Panc1 (cell line): ENCODE measurements around the gene AKT1S1. TPM values are rescaled to one million over a fixed set of nuclear protein-coding genes. Genes with fewer than 3 reads are reported as not detected.

Experiments used
- ATAC-seq: fragments of 200-7000 bp; cut with Tn5 transposase; 2 replicates; pipeline ENCODE4 v1.9.1; 2020; ENCODE audit warnings: mild to moderate bottlenecking, moderate library complexity
- BruUV-seq: library from RNA; stranded (reverse); fragments of 400-500 nt; replicated peaks from 2 replicates; lab custom pipeline; 2021; lab: Mats Ljungman, UMichigan
- CTCF ChIA-PET: fragments of 300-600 bp; sonication (Branson Sonifier 250); formaldehyde crosslinking; loops from one replicate; lab custom pipeline; 2022; ENCODE audit warnings: antibody characterized with exemption; lab: Charles Lee
- POLR2A ChIA-PET: fragments of 300-600 bp; sonication (Branson Sonifier 250); formaldehyde crosslinking; loops from one replicate; lab custom pipeline; 2022; ENCODE audit warnings: antibody characterized with exemption; lab: Charles Lee
- DNase-seq: peaks from one replicate; pipeline ENCODE4 v3.0.0-alpha.2; 2010; ENCODE audit warnings: low read depth, low spot score
- H3K27ac ChIP-seq: 2 replicates; pipeline ENCODE4 v1.5.1; 2011; ENCODE audit warnings: mild to moderate bottlenecking, low read length, inconsistent platforms
- H3K27me3 ChIP-seq: fragments of 200-500 bp; sonication (Bioruptor generic); 2 replicates; pipeline ENCODE4 v1.6.0; 2014; ENCODE audit warnings: low read length, inconsistent platforms; ENCODE audit not compliant: control insufficient read depth, insufficient read depth
- H3K36me3 ChIP-seq: fragments of 200-500 bp; sonication (Bioruptor generic); 2 replicates; pipeline ENCODE4 v1.5.1; 2014; ENCODE audit warnings: inconsistent platforms, mild to moderate bottlenecking, low read length, moderate library complexity; ENCODE audit not compliant: control insufficient read depth, insufficient read depth
- H3K4me1 ChIP-seq: 2 replicates; pipeline ENCODE4 v1.5.1; 2011; ENCODE audit warnings: inconsistent platforms, mild to moderate bottlenecking, low read length, moderate library complexity; ENCODE audit not compliant: control insufficient read depth, insufficient read depth
- H3K4me3 ChIP-seq, 2 experiments: 2 replicates each; pipeline ENCODE4 v1.5.1; 2011 to 2012; ENCODE audit warnings: low read depth in 2 of 2, low read length in 2 of 2, mild to moderate bottlenecking in 2 of 2, inconsistent platforms in 1 of 2, moderate library complexity in 1 of 2
- H3K9me3 ChIP-seq: fragments of 200-500 bp; sonication (Bioruptor generic); 2 replicates; pipeline ENCODE4 v1.5.1; 2014; ENCODE audit warnings: low read depth, mild to moderate bottlenecking, inconsistent platforms, low read length, moderate library complexity; ENCODE audit not compliant: control insufficient read depth, insufficient read depth
- POLR2AphosphoS5 ChIP-seq: IDR thresholded peaks from 2 replicates; pipeline ENCODE4 v1.6.1; 2012; ENCODE audit warnings: mild to moderate bottlenecking, low read depth, low read length, moderate library complexity
- REST ChIP-seq, 2 experiments: IDR thresholded peaks; 2 replicates each; pipeline ENCODE4 v1.6.1; 2011 to 2012; ENCODE audit warnings: low read depth in 2 of 2, control low read depth in 1 of 2, low read length in 1 of 2, mild to moderate bottlenecking in 1 of 2, moderate library complexity in 1 of 2; ENCODE audit not compliant: insufficient read depth in 1 of 2
- SIN3A ChIP-seq: IDR thresholded peaks from 2 replicates; pipeline ENCODE4 v1.6.1; 2012; ENCODE audit warnings: low read depth, mild to moderate bottlenecking, low read length, moderate library complexity, borderline replicate concordance; ENCODE audit not compliant: insufficient read depth
- TCF7L2 ChIP-seq: IDR thresholded peaks from 2 replicates; pipeline ENCODE4 v1.6.1; 2011; ENCODE audit warnings: mild to moderate bottlenecking, low read depth, low read length, inconsistent platforms
- in situ Hi-C: cut with HindIII; loops from 2 replicates; pipeline ENCODE4 v1.10.0; 2016; ENCODE audit warnings: low sequenced_read_pairs, low pct_unique_long_range_greater_than_20kb
- intact Hi-C: fragments of 100-400 bp; cut with micrococcal nuclease; formaldehyde crosslinking; loops from one replicate; pipeline ENCODE4 v1.10.0; 2022; ENCODE audit not compliant: unreplicated experiment
- total RNA-seq: library from RNA; stranded (reverse); gene quantifications from one replicate; pipeline ENCODE4 v1.2.1, GENCODE V29; 2021; ENCODE audit not compliant: unreplicated experiment
- TF ChIP-seq, protein P1 (sequence below): fragments of 450-650 bp; IDR thresholded peaks from 2 replicates; pipeline ENCODE4 v1.5.1; 2017; ENCODE audit warnings: mild to moderate bottlenecking

AKT1S1 gene
- total RNA-seq, 1 experiment from 2014 or later = 92.8 TPM

DNA sequence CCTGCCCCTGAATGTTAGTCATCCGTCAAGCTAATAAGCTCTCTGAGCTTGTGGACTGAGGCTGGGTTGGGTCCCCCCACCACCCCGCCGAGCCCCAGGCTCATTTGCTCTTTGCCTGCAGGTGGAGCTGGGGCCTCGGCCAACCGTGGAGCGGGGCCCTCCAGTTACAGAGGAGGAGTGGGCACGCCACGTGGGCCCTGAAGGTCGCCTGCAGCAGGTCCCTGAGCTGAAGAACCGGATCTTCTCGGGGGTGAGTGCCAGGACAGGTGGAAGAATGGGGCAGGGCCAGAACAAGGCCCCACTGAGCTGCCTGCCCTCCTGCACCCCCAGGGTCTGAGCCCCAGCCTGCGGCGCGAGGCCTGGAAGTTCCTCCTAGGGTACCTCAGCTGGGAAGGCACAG, 5.5 kb upstream of the AKT1S1 start:
- CTCF ChIA-PET = no interaction called here
- ATAC-seq = no peak
- DNase-seq = no peak
- TF ChIP-seq TCF7L2 = no peak
- TF ChIP-seq, protein P1, sequence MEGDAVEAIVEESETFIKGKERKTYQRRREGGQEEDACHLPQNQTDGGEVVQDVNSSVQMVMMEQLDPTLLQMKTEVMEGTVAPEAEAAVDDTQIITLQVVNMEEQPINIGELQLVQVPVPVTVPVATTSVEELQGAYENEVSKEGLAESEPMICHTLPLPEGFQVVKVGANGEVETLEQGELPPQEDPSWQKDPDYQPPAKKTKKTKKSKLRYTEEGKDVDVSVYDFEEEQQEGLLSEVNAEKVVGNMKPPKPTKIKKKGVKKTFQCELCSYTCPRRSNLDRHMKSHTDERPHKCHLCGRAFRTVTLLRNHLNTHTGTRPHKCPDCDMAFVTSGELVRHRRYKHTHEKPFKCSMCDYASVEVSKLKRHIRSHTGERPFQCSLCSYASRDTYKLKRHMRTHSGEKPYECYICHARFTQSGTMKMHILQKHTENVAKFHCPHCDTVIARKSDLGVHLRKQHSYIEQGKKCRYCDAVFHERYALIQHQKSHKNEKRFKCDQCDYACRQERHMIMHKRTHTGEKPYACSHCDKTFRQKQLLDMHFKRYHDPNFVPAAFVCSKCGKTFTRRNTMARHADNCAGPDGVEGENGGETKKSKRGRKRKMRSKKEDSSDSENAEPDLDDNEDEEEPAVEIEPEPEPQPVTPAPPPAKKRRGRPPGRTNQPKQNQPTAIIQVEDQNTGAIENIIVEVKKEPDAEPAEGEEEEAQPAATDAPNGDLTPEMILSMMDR = no peak
- TF ChIP-seq REST (IDR thresholded peaks at IDR 0.05; ENCODE audit: insufficient read depth in 1 of 2, low read depth in 2 of 2, low read length in 1 of 2) = no peak
- no peak for TF ChIP-seq POLR2AphosphoS5
- TF ChIP-seq SIN3A = no peak
- no TSS peak for BruUV-seq
- POLR2A ChIA-PET = interaction anchor here (0.5 kb wide), 1 partner anchor 47 kb away, joined by 3 read pairs; no protein-coding TSS in a partner anchor
- peaks cover 4% of the 10 kb centered on the region for H3K4me1 ChIP-seq
- no peak overlapping the region for H3K4me3 ChIP-seq
- no peaks in the 10 kb centered on the region for H3K9me3 ChIP-seq
- in situ Hi-C loops = no loop called here
- no peaks in the 10 kb centered on the region for H3K36me3 ChIP-seq
- no peak overlapping the region for H3K27ac ChIP-seq
- intact Hi-C loops = no loop called here
- H3K27me3 ChIP-seq = no peaks in the 10 kb centered on the region

DNA sequence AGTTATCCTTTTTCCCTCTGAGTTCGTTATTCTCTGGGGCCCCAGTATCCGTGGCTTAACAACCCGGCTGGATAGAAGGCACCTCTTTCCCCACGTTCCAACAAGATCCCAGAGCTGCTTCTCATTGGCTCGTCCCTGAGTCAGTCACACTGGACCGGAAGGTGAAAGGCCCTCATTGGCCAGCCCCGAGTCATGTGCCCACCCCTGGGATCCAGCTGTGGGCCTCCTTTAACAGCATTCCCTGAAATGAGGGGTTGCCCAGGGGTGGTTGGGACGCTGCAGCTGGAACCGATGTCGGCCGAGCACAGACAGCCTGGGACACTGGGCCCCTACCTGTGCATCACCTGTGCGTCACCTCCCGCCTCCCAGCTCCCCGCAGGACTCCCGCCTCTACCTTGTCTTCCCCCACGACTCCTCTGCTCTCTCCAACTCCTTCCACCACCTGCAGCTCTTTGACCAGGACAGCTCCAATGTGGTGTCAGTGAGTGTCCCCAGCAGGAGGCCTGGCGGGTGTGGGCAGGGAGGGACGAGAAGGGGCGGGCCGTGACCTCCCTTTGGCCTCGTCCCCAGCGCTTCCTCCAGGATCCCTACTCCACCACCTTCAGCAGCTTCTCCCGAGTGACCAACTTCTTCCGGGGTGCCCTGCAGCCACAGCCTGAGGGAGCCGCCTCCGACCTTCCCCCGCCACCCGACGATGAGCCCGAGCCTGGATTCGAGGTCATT, 4.7 kb upstream of the AKT1S1 start:
- DNase-seq (no peak), ATAC-seq (no peak)
- no peak overlapping the region for H3K4me3 ChIP-seq
- no TSS peak for BruUV-seq
- no peak overlapping the region for H3K27ac ChIP-seq
- CTCF ChIA-PET = no interaction called here
- TF ChIP-seq SIN3A (no peak), POLR2AphosphoS5 (no peak), REST (IDR thresholded peaks at IDR 0.05; ENCODE audit: insufficient read depth in 1 of 2, low read depth in 2 of 2, low read length in 1 of 2) (no peak), TCF7L2 (no peak)
- TF ChIP-seq, protein P1 = no peak
- POLR2A ChIA-PET = interaction anchor here (0.5 kb wide), 1 partner anchor 48 kb away, joined by 3 read pairs; no protein-coding TSS in a partner anchor
- H3K36me3 ChIP-seq = no peaks in the 10 kb centered on the region
- H3K4me1 ChIP-seq = peaks cover 4% of the 10 kb centered on the region
- in situ Hi-C loops (no loop called here), intact Hi-C loops (no loop called here)
- no peaks in the 10 kb centered on the region for H3K27me3 ChIP-seq
- no peaks in the 10 kb centered on the region for H3K9me3 ChIP-seq
